HepG2 (cell line): ENCODE results near the gene CKAP2L.

Source experiments
- BRD4 ChIP-seq: sonication (generic); formaldehyde crosslinking; IDR thresholded peaks from 2 replicates; pipeline ENCODE4 v1.4.0; 2020; ENCODE audit warnings: missing genetic modification reagents
- EZH2 ChIP-seq: conservative IDR thresholded peaks from 2 replicates; pipeline ENCODE4 v1.6.1; 2012; ENCODE audit warnings: mild to moderate bottlenecking, low read depth, low read length, moderate library complexity
- KLF13 ChIP-seq: sonication (generic); formaldehyde crosslinking; IDR thresholded peaks from 2 replicates; pipeline ENCODE4 v1.4.0; 2020; ENCODE audit warnings: mild to moderate bottlenecking, missing genetic modification reagents
- NFIC ChIP-seq: IDR thresholded peaks from 2 replicates; pipeline ENCODE4 v1.6.1; 2012; ENCODE audit warnings: mild to moderate bottlenecking, low read length, inconsistent platforms
- NFKBIZ ChIP-seq: IDR thresholded peaks from 2 replicates; pipeline ENCODE4 v1.6.1; 2018; ENCODE audit warnings: missing genetic modification reagents, missing compliant biosample characterization
- NPAS2 ChIP-seq: sonication (generic); formaldehyde crosslinking; IDR thresholded peaks from 2 replicates; pipeline ENCODE4 v1.8.0; 2022; ENCODE audit warnings: mild to moderate bottlenecking, missing genetic modification reagents, borderline replicate concordance
- NR2C2 ChIP-seq: sonication (generic); formaldehyde crosslinking; IDR thresholded peaks from 2 replicates; pipeline ENCODE4 v1.4.0; 2020; ENCODE audit warnings: missing genetic modification reagents, mild to moderate bottlenecking, moderate library complexity, borderline replicate concordance
- RAD21 ChIP-seq: fragments of 450-650 bp; formaldehyde crosslinking; IDR thresholded peaks from 2 replicates; pipeline ENCODE4 v1.5.0; 2020; ENCODE audit warnings: mild to moderate bottlenecking
- SMC3 ChIP-seq: IDR thresholded peaks from 2 replicates; pipeline ENCODE4 v1.6.1; 2011; ENCODE audit warnings: low read length, improper control_type of control experiment
- SP1 ChIP-seq, 2 experiments: fragments of 450-650 bp in 1 of 2; sonication (generic) in 1 of 2; formaldehyde crosslinking in 1 of 2; IDR thresholded peaks; 2 replicates each; pipeline versions ENCODE4 v1.4.0 to v1.6.1; 2016 to 2020; ENCODE audit warnings: missing genetic modification reagents in 1 of 2
- WIZ ChIP-seq: sonication (generic); formaldehyde crosslinking; IDR thresholded peaks from 2 replicates; pipeline ENCODE4 v1.5.1; 2020; ENCODE audit warnings: mild to moderate bottlenecking, missing genetic modification reagents
- ZFP91 ChIP-seq: sonication (generic); formaldehyde crosslinking; IDR thresholded peaks from 2 replicates; pipeline ENCODE4 v1.9.0; 2022; ENCODE audit warnings: missing genetic modification reagents, mild to moderate bottlenecking, borderline replicate concordance
- ZNF644 ChIP-seq: IDR thresholded peaks from 2 replicates; pipeline ENCODE4 v1.6.1; 2016; ENCODE audit warnings: low read depth

GRCh38 chr2:112752667-112753066, 11.7 kb downstream of the CKAP2L start:
- TF ChIP-seq NFIC (no peak), WIZ (CRISPR knock-in tag) (no peak), BRD4 (no peak), KLF13 (CRISPR knock-in tag) (no peak), NFKBIZ (no peak), ZFP91 (no peak), EZH2 (no peak), NR2C2 (CRISPR knock-in tag) (no peak), ZNF644 (no peak), RAD21 (no peak), NPAS2 (CRISPR knock-in tag) (no peak), SMC3 (no peak), SP1 (IDR thresholded peaks at IDR 0.05) (no peak), SP1 (CRISPR knock-in tag; IDR thresholded peaks at IDR 0.05) (no peak)
